SH-SY5Y (cell line): Measurements from ENCODE around the gene SPECC1L.

Source experiments
- GATA2 ChIP-seq: IDR thresholded peaks from 2 replicates; pipeline ENCODE4 v1.6.1; 2011; ENCODE audit warnings: mild to moderate bottlenecking, low read depth, low read length
- GATA3 ChIP-seq: IDR thresholded peaks from 2 replicates; pipeline ENCODE4 v1.6.1; 2011; ENCODE audit warnings: low read depth, mild to moderate bottlenecking, low read length, moderate library complexity

GRCh38 chr22:24433001-24433827, 162.6 kb downstream of the SPECC1L start:
- TF ChIP-seq GATA2 (no peak), GATA3 (no peak)
